BE2C (cell line): ENCODE measurements around the gene SPATA31D3.
"Not testable (repeated sequence)": the region's sequence is repeated elsewhere in the genome, so short reads cannot be mapped to it uniquely, and the experiment has no call there.

Source experiments
- DNase-seq: peaks from one replicate; pipeline ENCODE4 v3.0.0-alpha.2; 2020
- H3K27me3 ChIP-seq: fragments of 250-450 bp; sonication (Bioruptor Pico); 2 replicates; pipeline ENCODE4 v1.5.1; 2020; ENCODE audit warnings: mild to moderate bottlenecking
- H3K36me3 ChIP-seq: fragments of 250-450 bp; sonication (Bioruptor Pico); 2 replicates; pipeline ENCODE4 v1.5.1; 2020; ENCODE audit warnings: mild to moderate bottlenecking
- H3K4me1 ChIP-seq: fragments of 250-450 bp; sonication (Bioruptor Pico); 2 replicates; pipeline ENCODE4 v1.5.1; 2020
- H3K4me3 ChIP-seq: 2 replicates; pipeline ENCODE4 v1.5.1; 2011; ENCODE audit warnings: low read depth, low read length
- H3K9me3 ChIP-seq: fragments of 250-450 bp; sonication (Bioruptor Pico); 2 replicates; pipeline ENCODE4 v1.5.1; 2020
- CTCF ChIP-seq: IDR thresholded peaks from 2 replicates; pipeline ENCODE4 v1.5.1; 2012; ENCODE audit warnings: mild to moderate bottlenecking, low read depth, low read length

SPATA31D3 gene

DNA sequence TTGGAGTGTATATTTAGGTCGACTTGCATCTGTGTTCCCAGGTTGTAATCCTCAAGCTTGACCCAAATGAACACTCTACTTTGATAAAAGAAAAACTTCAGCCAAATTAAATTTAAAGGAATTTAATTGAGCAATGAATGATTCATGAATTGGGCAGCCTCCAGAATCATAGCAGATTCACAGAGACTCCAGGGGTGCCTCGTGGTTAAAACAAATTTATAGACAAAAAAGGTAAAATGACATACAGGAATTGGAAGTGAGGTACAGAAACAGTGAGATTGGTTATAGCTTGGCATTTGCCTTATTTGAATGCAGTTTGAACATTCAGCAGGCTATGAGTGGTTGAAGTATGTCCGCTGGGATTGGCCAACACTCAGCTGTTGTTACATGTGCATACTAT is 36.6 kb upstream of the SPATA31D3 start:
- no peak for TF ChIP-seq CTCF
- no peaks in the 10 kb centered on the region for H3K36me3 ChIP-seq
- H3K27me3 ChIP-seq = no peaks in the 10 kb centered on the region

DNA sequence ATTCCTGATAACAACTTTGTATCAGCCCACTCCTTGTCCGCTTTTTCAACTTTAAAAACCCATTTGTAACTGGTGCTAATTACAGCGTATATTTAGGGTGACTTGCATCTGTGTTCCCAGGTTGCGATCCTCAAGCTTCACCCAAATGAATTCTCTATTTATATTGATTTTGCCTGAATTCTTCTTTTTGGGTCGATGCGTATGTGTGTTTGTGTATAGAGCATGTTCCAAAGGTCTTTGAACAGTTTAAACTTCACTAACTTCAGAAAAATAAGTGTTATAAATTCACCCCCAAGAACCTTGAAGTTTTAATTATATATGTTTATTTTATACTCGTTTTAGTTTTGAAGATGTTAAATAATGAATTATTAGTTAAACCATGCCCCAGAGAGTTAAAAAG is 31.2 kb upstream of the SPATA31D3 start:
- Histone ChIP-seq H3K27me3 (no peaks in the 10 kb centered on the region), H3K4me3 (no peak overlapping the region), H3K4me1 (no peaks in the 10 kb centered on the region), H3K9me3 (no peaks in the 10 kb centered on the region), H3K36me3 (no peaks in the 10 kb centered on the region)
- TF ChIP-seq CTCF = no peak
- DNase-seq = no peak

More for the DNA sequence above, 36.6 kb upstream of the SPATA31D3 start:
- DNase-seq = no peak
- no peaks in the 10 kb centered on the region for H3K4me1 ChIP-seq
- H3K4me3 ChIP-seq = no peak overlapping the region
- no peaks in the 10 kb centered on the region for H3K9me3 ChIP-seq

GRCh38 chr9:81915801-81916505 is 27.3 kb upstream of the SPATA31D3 start:
- DNase-seq = no peak
- Histone ChIP-seq H3K27me3 (no peaks in the 10 kb centered on the region), H3K36me3 (no peaks in the 10 kb centered on the region), H3K4me1 (no peaks in the 10 kb centered on the region), H3K4me3 (no peak overlapping the region), H3K9me3 (no peaks in the 10 kb centered on the region)
- TF ChIP-seq CTCF = no peak

DNA sequence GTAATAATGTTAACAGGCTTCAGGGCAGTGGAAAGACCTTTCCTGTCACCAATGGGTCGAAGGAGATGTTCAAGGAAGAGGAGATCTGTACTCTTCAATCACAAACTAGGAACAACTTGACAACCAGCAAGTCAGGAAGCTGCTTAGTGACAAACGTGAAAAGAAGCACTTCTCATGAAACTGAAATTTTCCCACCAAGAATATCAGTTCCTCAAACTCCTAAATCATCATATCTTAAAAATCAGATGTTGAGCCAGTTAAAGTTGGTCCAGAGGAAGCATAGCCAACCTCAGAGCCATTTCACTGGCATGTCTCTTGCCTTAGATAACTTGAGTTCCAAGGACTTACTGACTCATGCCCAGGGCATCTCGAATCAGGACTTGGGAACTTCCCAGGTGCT is 24.8 kb upstream of the SPATA31D3 start:
- not testable (repeated sequence) for H3K9me3 ChIP-seq, H3K36me3 ChIP-seq, H3K27me3 ChIP-seq, H3K4me1 ChIP-seq, H3K4me3 ChIP-seq, DNase-seq

- DNase-seq, H3K27me3 ChIP-seq, H3K4me1 ChIP-seq, H3K4me3 ChIP-seq, H3K9me3 ChIP-seq, H3K36me3 ChIP-seq: not testable (repeated sequence)
These were observed 15.0 kb upstream of the SPATA31D3 start, which contains the start of gene SPATA31D4 for GRCh38 chr9:81928305-81928704. Gene SPATA31D4, plus strand, starts transcription at chr9:81928428. Its CDS starts 86 bp downstream, at chr9:81928514.

GRCh38 chr9:81930147-81930546 is 13.2 kb upstream of the SPATA31D3 start:
- not testable (repeated sequence) for H3K4me3 ChIP-seq, H3K36me3 ChIP-seq, DNase-seq, H3K27me3 ChIP-seq, H3K9me3 ChIP-seq, H3K4me1 ChIP-seq

- not testable (repeated sequence) for H3K36me3 ChIP-seq, H3K4me3 ChIP-seq, H3K9me3 ChIP-seq, H3K4me1 ChIP-seq, H3K27me3 ChIP-seq, DNase-seq
These were observed 9.8 kb upstream of the SPATA31D3 start for GRCh38 chr9:81933547-81933946.

DNA sequence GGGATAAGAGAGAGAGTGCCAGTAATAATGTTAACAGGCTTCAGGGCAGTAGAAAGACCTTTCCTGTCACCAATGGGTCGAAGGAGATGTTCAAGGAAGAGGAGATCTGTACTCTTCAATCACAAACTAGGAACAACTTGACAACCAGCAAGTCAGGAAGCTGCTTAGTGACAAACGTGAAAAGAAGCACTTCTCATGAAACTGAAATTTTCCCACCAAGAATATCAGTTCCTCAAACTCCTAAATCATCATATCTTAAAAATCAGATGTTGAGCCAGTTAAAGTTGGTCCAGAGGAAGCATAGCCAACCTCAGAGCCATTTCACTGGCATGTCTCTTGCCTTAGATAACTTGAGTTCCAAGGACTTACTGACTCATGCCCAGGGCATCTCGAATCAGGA is 5.3 kb downstream of the SPATA31D3 start:
- H3K4me1 ChIP-seq, H3K27me3 ChIP-seq, H3K9me3 ChIP-seq, H3K36me3 ChIP-seq, H3K4me3 ChIP-seq, DNase-seq: not testable (repeated sequence)

- no peak for DNase-seq
- Histone ChIP-seq H3K27me3 (no peaks in the 10 kb centered on the region), H3K36me3 (no peaks in the 10 kb centered on the region), H3K4me1 (no peaks in the 10 kb centered on the region), H3K9me3 (no peaks in the 10 kb centered on the region), H3K4me3 (no peak overlapping the region)
- TF ChIP-seq CTCF = no peak
These were observed 9.8 kb downstream of the SPATA31D3 start for GRCh38 chr9:81953096-81953495.
